Small intestine (tissue), 7 donors: ENCODE results near the gene DENND10. TPM values are rescaled to one million over a fixed set of nuclear protein-coding genes. Genes with fewer than 3 reads are reported as not detected.
"Not testable (repeated sequence)": the region's sequence is repeated elsewhere in the genome, so short reads cannot be mapped to it uniquely, and the experiment has no call there.

Experiments used
- DNase-seq, 2 donors: peaks; one replicate each; pipeline versions ENCODE4 v3.0.0 to v3.0.0-alpha.2; 2013
- FAIRE-seq: peaks from 2 replicates; lab custom pipeline; 2012; peaks lifted over from hg19 to GRCh38; lab: Jason Lieb, UNC
- H3K27ac ChIP-seq, 3 donors: one replicate each; pipeline ENCODE4 v1.5.1; 2013; ENCODE audit warnings: low read length in 2 of 3, mild to moderate bottlenecking in 2 of 3, control low read depth in 1 of 3, inconsistent platforms in 1 of 3, low read depth in 1 of 3, moderate library complexity in 1 of 3
- H3K27me3 ChIP-seq, 3 donors: one replicate each; pipeline ENCODE4 v1.6.1; 2013; ENCODE audit warnings: low read length in 3 of 3, inconsistent platforms in 1 of 3; ENCODE audit not compliant: control insufficient read depth in 3 of 3, insufficient read depth in 3 of 3
- H3K36me3 ChIP-seq, 3 donors: one replicate each; pipeline ENCODE4 v1.6.1; 2013; ENCODE audit warnings: low read length in 3 of 3, inconsistent platforms in 1 of 3, low read depth in 1 of 3, mild to moderate bottlenecking in 1 of 3, moderate library complexity in 1 of 3; ENCODE audit not compliant: control insufficient read depth in 3 of 3, insufficient read depth in 2 of 3
- H3K4me1 ChIP-seq, 3 donors: one replicate each; pipeline ENCODE4 v1.6.1; 2013; ENCODE audit warnings: low read length in 2 of 3, inconsistent platforms in 1 of 3, low read depth in 1 of 3, mild to moderate bottlenecking in 1 of 3, moderate library complexity in 1 of 3; ENCODE audit not compliant: control insufficient read depth in 3 of 3, insufficient read depth in 2 of 3
- H3K4me3 ChIP-seq, 3 donors: one replicate each; pipeline ENCODE4 v1.5.1; 2013; ENCODE audit warnings: low read length in 3 of 3, control low read depth in 1 of 3, inconsistent platforms in 1 of 3, low read depth in 1 of 3, mild to moderate bottlenecking in 1 of 3, moderate library complexity in 1 of 3
- H3K9me3 ChIP-seq, 2 donors: one replicate each; pipeline ENCODE4 v1.6.1; 2013; ENCODE audit warnings: low read depth in 1 of 2, low read length in 1 of 2; ENCODE audit not compliant: control insufficient read depth in 2 of 2, insufficient read depth in 1 of 2
- WGBS, 3 donors: extraction: QIAGEN DNeasy Blood & Tissue Kit; methylation state at CpG; one replicate each; pipeline ENCODE4 v1.1.7; 2013; 5-methylcytosine and 5-hydroxymethylcytosine counted together
- polyA plus RNA-seq, 4 donors: library from polyadenylated mRNA; stranded (reverse) in 3 of 4; unstranded in 1 of 4; fragments of 200-250 nt in 3 of 4; fragments of 120-200 nt in 1 of 4; gene quantifications; one replicate each; pipeline versions ENCODE4 v1.2.1 to v1.2.3, GENCODE V29; 2013
- donor health status: healthy with polysubstance abuse.
- donor health status: control.
- donor health status: control.
- donor health status: Bipolar disorder and iron deficiency.
- donor health status: healthy.

Gene DENND10
- polyA plus RNA-seq, 4 donors: 20.3 to 91.6 (median 30.8) TPM

GRCh38 chr10:119090026-119090795 lies 13.7 kb upstream of the DENND10 start:
- Histone ChIP-seq H3K27me3 (peaks cover 0 to 3% (median 0%) of the 10 kb centered on the region in 3 donors), H3K36me3 (no peaks in the 10 kb centered on the region), H3K27ac (peak overlapping the region in 2 of 3 donors; percentile 53 to 76), H3K4me3 (no peak overlapping the region), H3K4me1 (no peaks in the 10 kb centered on the region), H3K9me3 (no peaks in the 10 kb centered on the region)
- FAIRE-seq (no peak), DNase-seq (peak in 1 of 2 donors; percentile 73)
- WGBS, 3 donors: 35 to 58% (median 42%) methylated on average over 13 of the region's 13 CpGs

- FAIRE-seq: no peak
- whole genome bisulfite sequencing, 3 donors: 23 to 56% (median 42%) methylated on average over 5 of the region's 5 CpGs
- H3K36me3 ChIP-seq: no peaks in the 10 kb centered on the region
- DNase-seq: peak in 1 of 2 donors; percentile 78
- H3K9me3 ChIP-seq: no peaks in the 10 kb centered on the region
- peaks cover 0 to 3% (median 0%) of the 10 kb centered on the region in 3 donors for H3K27me3 ChIP-seq
- no peaks in the 10 kb centered on the region for H3K4me1 ChIP-seq
- peak overlapping the region in 2 of 3 donors; percentile 53 to 76 for H3K27ac ChIP-seq
- H3K4me3 ChIP-seq: no peak overlapping the region
Measured at GRCh38 chr10:119090968-119091367, 12.9 kb upstream of the DENND10 start.

- Histone ChIP-seq H3K4me3 (no peak overlapping the region), H3K36me3 (no peaks in the 10 kb centered on the region), H3K27me3 (peaks cover 0 to 3% (median 0%) of the 10 kb centered on the region in 3 donors), H3K4me1 (peaks cover 0 to 4% (median 3%) of the 10 kb centered on the region in 3 donors), H3K9me3 (no peaks in the 10 kb centered on the region), H3K27ac (no peak overlapping the region)
- FAIRE-seq (no peak), DNase-seq (no peak)
- WGBS, 3 donors: 63 to 87% (median 71%) methylated on average over 4 of the region's 4 CpGs
Measured at GRCh38 chr10:119095640-119096039, 8.3 kb upstream of the DENND10 start.

GRCh38 chr10:119096641-119097415 lies 7.1 kb upstream of the DENND10 start:
- H3K4me1 ChIP-seq, FAIRE-seq, H3K27ac ChIP-seq, H3K36me3 ChIP-seq, H3K9me3 ChIP-seq, H3K4me3 ChIP-seq, DNase-seq, H3K27me3 ChIP-seq: not testable (repeated sequence)
- 95% methylated on average over 12 of the region's 12 CpGs for WGBS, 3 donors

GRCh38 chr10:119098576-119098975 lies 5.3 kb upstream of the DENND10 start:
- WGBS, 3 donors: 92 to 93% (median 93%) methylated on average over 3 of the region's 3 CpGs

GRCh38 chr10:119100434-119101238 lies 3.3 kb upstream of the DENND10 start:
- FAIRE-seq: no peak
- Histone ChIP-seq H3K36me3 (peaks cover 0 to 2% (median 0%) of the 10 kb centered on the region in 3 donors), H3K4me1 (peaks cover 2 to 10% (median 6%) of the 10 kb centered on the region in 3 donors), H3K9me3 (no peaks in the 10 kb centered on the region), H3K27me3 (no peaks in the 10 kb centered on the region), H3K27ac (peak overlapping the region; percentile 58 to 95 (median 82)), H3K4me3 (no peak overlapping the region)
- WGBS, 3 donors: 24 to 49% (median 43%) methylated on average over 3 of the region's 3 CpGs
- DNase-seq: peak; percentile 72 to 90

More at GRCh38 chr10:119098576-119098975, 5.3 kb upstream of the DENND10 start:
- Histone ChIP-seq H3K27me3 (no peaks in the 10 kb centered on the region), H3K4me1 (peaks cover 0 to 5% (median 3%) of the 10 kb centered on the region in 3 donors), H3K4me3 (no peak overlapping the region), H3K27ac (no peak overlapping the region), H3K9me3 (no peaks in the 10 kb centered on the region), H3K36me3 (no peaks in the 10 kb centered on the region)
- DNase-seq (no peak), FAIRE-seq (no peak)

- H3K27ac ChIP-seq: peak overlapping the region in 2 of 3 donors; percentile 82 to 95
- 79 to 83% (median 80%) methylated on average over 10 of the region's 10 CpGs for WGBS, 3 donors
- peaks cover 0 to 8% (median 0%) of the 10 kb centered on the region in 3 donors for H3K36me3 ChIP-seq
- no peaks in the 10 kb centered on the region for H3K27me3 ChIP-seq
- H3K4me3 ChIP-seq: no peak overlapping the region
- H3K9me3 ChIP-seq: no peaks in the 10 kb centered on the region
- no peak for FAIRE-seq
- DNase-seq: no peak
- peaks cover 2 to 10% (median 6%) of the 10 kb centered on the region in 3 donors for H3K4me1 ChIP-seq
Measured at GRCh38 chr10:119101366-119102098, 2.4 kb upstream of the DENND10 start.
